Fibroblast of skin of abdomen (primary cell): ENCODE results near the gene CYTH2.

ENCODE experiments used
- DNase-seq: peaks from one replicate; pipeline ENCODE4 v3.0.0-alpha.2; 2013

The CYTH2 gene

GRCh38 chr19:48495396-48495795 is 26.2 kb downstream of the CYTH2 start:
- no peak for DNase-seq

DNA sequence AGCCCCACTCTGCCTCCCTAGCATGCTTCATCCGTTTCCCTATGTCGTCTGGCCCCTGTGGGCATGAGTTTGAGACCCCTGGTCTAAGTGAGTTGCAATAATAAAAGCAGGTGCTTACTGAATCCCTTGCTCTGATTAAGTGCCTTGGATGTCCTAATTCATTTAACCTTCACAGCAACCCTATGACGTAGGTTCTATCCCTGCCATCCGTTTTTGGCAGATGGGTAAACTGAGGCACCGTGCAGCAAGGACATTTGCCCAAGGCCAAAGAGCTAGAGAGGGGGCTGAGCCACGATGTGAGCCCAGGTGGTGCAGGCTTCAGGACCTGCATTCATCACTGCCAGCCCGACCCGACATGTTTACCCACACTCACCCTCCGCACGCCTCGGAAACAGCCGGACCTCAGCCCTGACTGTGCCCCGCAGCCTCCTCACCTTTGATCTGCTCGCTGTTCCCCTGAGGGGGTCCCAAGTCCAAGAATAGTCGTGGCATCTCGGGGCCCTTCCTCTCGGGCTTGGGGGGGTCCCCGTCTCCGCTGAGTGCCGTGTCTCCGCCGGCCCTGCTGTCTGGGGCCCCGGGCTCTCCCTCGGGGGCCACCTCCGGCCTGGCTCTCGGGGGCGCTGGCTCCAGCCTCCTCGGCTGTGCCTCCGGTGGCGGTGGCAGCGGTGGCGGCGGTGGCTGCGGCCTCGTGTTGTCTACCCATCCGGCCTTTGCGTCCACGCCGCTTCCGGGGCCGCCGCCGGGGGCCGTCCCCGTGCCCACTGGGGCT is 28.0 kb downstream of the CYTH2 start:
- no peak for DNase-seq

DNA sequence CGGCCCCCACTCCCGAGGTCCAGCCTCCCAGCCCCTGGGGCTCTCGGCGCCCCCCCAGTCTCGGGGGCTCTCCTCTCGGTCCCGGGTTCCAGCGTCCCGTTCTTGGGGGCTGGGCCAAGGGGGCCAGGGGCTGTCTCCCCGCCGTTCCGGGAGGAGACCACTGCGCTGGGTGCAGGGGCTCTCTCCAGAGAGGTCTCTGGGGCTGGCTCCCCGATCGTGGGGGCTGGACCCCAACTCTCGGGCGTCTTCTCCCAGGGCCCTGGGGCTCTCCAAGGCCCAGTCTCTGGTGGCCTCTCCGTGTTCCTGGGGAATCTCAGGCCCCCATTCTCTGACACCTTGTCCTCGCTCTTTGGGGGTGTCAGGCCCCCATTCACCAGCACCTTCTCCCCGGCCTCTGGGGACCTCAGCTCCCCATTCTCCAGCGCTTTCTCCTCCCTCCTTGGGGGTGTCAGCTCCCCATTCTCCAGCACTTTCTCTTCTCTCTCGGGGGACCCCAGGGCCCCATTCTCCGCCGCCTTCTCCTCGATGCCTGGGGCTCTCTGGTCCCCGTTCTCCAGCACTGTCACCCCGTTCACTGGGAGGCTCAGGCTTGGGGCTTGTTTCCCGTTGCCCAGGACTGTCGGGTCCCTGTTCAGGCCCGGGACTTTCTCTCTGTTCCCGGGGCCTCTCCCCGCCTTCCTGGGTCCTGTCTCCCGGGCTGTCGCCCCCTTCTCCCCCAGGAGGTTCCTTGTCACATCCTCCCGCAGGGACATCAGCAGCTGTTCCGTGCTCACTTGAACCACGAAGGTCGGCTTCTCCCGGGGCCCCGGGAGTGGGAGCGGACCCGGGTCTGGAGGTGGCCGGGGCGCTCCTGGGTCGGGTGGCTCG is 28.8 kb downstream of the CYTH2 start:
- no peak for DNase-seq

- no peak for DNase-seq
Measured at GRCh38 chr19:48498595-48499311, 29.6 kb downstream of the CYTH2 start.

DNA sequence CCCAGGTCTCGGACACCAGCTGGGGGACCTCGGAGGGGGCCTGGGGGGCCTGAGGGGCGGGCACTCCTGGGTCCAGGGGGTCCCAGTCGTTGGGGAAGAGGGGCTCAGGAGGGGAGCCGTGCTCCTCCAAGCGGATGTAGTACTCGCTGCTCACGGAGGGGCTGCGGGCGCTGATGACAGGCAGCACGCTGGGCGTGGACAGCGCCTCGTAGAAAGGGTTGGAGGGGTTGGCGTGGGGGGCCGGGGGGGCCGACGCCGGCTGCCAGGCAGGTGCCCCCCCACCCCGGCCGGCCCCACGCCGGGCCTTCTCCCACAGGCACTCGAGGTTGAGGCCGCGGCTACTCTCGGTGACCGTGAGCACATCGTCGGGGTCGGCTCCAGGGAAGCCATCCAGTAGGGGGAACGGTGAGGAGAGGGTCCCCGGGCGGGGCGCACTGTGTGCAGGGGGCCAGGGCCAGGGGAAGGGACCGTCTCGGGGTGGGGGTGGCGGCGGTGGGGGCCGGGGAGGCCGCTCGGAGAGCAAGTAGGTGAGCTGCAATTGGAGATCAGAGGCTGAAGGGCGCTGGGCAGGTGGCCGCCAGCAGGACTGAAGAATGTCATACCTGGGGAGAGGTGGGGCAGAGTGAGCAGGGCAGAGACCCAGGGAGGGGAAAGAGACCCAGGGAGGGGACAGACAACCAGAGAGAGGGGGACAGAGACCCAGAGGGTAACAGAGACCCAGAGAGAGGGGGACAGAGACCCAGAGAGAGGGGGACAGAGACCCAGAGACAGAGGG is 30.3 kb downstream of the CYTH2 start:
- DNase-seq = no peak

- DNase-seq = no peak
Measured at GRCh38 chr19:48500830-48501493, 31.8 kb downstream of the CYTH2 start.

DNA sequence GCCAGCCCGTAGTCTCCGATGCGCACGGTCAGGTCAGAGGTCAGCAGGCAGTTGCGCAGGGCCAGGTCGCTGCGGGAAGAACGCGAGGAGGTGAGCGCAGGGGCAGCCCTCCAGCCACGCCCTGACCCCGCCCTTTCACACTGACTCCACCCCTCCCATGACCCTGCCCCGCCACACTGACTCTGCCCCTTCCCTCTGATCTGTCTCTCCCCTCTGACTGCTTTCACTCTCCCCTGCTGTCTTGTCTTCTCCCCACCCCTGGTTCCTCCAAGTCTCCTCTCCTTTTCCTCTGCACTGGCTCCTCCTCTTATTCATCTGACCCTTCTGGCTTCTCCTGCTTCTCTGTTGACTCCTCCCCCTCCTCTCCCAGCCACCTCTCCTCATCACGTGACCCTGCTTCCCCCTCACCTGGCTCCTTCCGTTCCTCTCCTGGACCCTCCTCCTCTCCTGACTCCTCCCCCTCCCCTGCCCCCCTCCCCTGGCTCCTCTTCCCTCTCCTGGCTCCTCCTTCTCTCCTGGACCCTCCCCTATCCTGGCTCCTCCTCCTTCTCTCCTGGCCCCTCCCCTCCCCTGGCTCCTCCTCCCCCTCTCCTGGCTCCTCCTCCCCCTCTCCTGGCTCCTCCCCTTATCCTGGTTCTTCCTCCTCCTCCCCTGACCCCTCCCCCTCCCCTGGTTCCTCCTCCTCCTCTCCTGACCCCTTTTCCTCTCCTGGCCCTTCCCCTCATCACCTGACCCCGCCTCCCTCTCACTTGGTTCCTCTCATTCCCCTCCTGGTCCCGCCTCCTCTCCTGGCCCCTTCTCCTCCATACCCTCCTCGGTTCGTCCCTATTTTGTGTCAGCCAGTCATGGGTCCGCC is 32.6 kb downstream of the CYTH2 start:
- no peak for DNase-seq

DNA sequence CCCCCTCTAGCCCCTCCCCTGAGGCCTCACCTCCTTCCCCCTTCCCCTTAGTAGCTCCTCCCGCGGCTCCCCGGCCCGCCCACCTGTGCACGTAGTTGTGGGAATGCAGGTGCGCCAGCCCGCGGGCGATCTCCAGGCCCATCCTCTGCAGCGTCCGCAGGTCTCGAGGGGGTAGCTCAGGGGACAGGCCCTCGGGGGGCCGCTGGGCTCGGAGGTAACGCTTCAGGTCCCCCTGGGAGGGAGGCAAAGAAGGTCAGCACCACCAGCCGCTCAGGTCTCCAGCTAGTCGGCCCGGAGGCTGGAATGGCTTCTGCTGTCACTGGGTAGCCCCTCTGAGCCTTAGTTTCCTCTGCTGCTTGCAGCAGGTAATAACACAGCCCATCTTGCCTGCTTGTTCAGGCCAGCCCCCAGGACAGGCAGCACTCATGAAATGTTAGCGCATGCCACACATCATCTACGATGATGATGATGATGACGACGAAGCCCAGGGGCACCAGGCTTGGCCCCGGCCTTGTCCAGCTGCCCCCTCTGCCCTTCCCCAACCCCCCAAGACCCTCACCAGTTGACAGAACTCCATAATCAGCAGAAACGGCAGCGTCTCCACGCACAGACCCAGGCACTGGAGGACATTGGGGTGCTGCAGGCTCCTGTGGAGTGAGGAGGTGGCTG is 33.3 kb downstream of the CYTH2 start:
- no peak for DNase-seq

DNA sequence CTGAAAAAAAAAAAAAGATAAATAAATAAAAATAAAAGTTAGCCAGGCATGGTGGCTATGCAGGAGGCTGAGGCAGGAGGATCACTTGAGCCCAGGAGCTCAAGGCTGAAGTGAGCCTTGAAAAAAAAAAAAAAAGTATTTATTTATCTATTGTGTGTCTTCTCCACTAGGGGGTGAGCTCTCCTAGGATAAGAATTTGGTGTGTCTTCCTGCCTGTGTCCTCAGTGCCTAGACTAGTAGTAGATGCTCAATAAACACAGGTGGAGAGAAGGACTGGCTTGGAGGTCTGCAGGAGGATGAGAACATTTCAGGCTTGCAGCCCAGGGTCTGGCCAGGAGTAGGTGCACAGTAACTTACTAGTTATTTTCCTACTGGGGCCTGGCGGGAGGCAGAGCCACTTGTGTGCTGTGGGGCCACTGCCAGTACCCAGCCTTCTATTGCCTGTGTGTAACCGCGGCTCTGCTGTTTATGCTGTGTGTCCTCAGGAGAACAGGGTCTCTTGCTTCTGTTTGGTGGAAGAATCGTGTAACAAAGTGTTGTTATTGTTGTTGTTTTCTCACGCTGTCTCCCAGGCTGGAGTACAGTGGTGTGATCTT is 37.1 kb downstream of the CYTH2 start:
- DNase-seq = peak; percentile 42

DNA sequence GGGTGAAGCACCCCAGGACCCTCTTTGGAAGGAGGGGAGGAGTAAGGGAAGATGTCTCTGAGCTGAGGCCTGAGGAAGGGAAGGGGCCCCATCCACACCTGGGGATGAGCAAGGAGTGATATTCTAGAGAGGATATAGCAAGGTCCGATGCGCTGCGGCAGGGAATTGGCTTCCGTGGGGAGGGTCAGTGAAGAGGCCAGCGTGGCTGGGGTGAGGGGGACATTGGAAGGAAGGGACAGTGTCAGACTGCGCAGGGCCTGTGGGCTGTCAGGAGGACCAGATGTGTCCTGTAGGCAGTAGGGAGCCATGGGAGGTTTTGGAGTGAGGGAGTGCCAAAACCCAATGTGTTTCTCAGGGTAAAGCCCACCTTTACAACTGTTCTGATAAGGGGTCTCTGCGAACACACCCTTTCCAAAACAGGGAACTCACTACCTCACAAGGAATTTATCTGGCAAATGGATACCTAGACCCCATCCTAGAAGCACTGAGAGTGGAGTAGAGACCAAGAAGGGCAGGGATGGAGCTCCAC is 38.8 kb downstream of the CYTH2 start:
- DNase-seq = no peak

DNA sequence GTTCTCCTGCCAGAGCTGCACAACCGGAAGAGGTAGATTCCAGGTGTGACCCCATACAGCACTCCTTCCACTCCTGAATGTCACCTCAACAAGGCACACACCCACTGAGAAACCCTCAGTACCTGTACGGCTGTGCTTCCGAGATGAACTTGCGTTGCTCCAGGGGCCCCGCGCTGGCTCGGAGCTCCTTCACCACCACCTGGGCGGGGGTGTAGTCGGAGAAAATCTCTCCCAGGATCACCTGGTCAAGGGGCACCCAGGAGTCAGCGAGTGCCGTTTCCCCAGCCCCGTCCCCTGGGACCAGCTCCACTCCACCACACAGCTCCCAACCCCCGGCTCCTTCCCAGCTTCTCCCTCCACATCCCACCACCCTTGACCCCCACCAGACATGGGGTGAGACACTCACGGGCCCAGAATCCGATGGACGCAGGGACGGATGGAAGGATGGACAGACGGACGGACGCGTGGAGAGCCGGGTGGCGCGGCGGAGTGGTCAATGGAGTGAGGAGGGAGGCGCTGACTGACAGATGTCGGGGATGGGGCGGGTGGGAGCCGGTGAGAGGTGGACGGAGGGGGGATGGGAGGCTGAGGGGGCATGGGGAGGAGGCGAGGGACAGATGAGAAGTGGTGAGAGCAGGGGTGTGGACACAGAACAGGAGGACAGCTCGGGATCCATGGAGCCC is 39.7 kb downstream of the CYTH2 start:
- DNase-seq = no peak

DNA sequence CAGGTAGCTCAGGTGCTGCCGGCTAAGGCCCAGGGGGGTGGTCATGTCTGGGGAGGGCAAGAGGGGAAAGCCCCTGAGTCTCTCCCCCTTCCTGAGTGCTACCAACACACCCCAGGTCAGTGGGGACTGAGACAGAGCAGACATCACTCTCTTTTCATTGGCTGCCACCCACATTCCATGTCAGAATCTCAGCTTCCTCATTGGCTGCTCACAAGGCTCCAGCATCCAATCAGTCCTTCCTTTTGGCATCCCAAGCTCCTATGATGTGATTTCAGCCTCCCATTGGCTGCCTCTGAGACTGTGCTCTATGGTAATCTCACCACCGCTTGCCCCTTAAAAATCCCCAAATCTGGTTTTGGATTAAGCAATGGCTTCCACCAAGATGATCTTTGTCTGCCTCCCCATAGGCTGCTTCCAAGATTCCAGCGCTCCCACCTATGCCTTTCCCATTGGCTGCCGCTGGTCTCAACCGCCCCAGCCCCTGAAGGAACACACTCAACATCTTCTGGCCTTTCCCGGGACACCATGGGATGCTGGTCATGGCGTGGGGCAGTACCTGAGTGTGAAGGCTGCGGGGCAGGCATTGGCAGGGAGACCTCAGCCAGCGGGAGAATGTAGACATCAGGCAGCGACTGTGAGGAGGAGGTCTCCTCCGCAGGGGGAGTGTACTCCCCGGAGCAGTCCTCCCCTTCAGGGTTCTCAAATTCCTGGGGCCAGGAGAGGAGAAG is 40.5 kb downstream of the CYTH2 start:
- DNase-seq = no peak

GRCh38 chr19:48510421-48511268 is 41.5 kb downstream of the CYTH2 start:
- peak; percentile 47 for DNase-seq

GRCh38 chr19:48511321-48511731 is 42.2 kb downstream of the CYTH2 start:
- DNase-seq = no peak

GRCh38 chr19:48511800-48512503 is 42.8 kb downstream of the CYTH2 start, which contains the start of gene LMTK3:
LMTK3 (minus strand) TSS chr19:48511835; CDS start chr19:48511576, 259 bp downstream.
- DNase-seq = peak; percentile 56
